A673 (cell line): ENCODE measurements around the gene BBS10. TPM values are rescaled to one million over a fixed set of nuclear protein-coding genes. Genes with fewer than 3 reads are reported as not detected.
"Not testable (repeated sequence)": the region's sequence is repeated elsewhere in the genome, so short reads cannot be mapped to it uniquely, and the experiment has no call there.

Source experiments
- BruUV-seq: library from RNA; stranded (reverse); fragments of 400-500 nt; replicated peaks from 2 replicates; lab custom pipeline; 2021; lab: Mats Ljungman, UMichigan
- CTCF ChIA-PET: fragments of 300-600 bp; sonication (Branson Sonifier 250); formaldehyde crosslinking; loops from one replicate; lab custom pipeline; 2022; ENCODE audit warnings: antibody characterized with exemption; lab: Charles Lee
- POLR2A ChIA-PET: fragments of 300-600 bp; sonication (Branson Sonifier 250); formaldehyde crosslinking; loops from one replicate; lab custom pipeline; 2022; ENCODE audit warnings: antibody characterized with exemption; ENCODE audit not compliant: low non-redundant PET; lab: Charles Lee
- DNase-seq: peaks from one replicate; pipeline ENCODE4 v3.0.0-alpha.2; 2015; ENCODE audit warnings: low spot score
- H3K27ac ChIP-seq: fragments of 200-600 bp; sonication (generic); 2 replicates; pipeline ENCODE4 v1.5.1; 2016; ENCODE audit warnings: mixed run types, low read depth, mild to moderate bottlenecking, mixed read lengths, antibody characterized with exemption, low read length; ENCODE audit not compliant: poor library complexity, severe bottlenecking
- H3K27me3 ChIP-seq: fragments of 200-600 bp; sonication (generic); replicated peaks from 2 replicates; pipeline ENCODE4 v1.6.1; 2017; ENCODE audit warnings: mixed run types, low read depth, mild to moderate bottlenecking, mixed read lengths, antibody characterized with exemption, low read length; ENCODE audit not compliant: insufficient read depth, poor library complexity
- H3K36me3 ChIP-seq: fragments of 200-600 bp; sonication (generic); 2 replicates; pipeline ENCODE4 v1.6.1; 2016; ENCODE audit warnings: mixed run types, mild to moderate bottlenecking, mixed read lengths, antibody characterized with exemption, low read length; ENCODE audit not compliant: insufficient read depth, poor library complexity, severe bottlenecking
- H3K4me1 ChIP-seq: fragments of 200-600 bp; sonication (generic); 2 replicates; pipeline ENCODE4 v1.6.1; 2017; ENCODE audit warnings: mixed run types, mild to moderate bottlenecking, mixed read lengths, antibody characterized with exemption, low read length; ENCODE audit not compliant: insufficient read depth, poor library complexity, severe bottlenecking
- H3K4me3 ChIP-seq: fragments of 200-600 bp; sonication (generic); 2 replicates; pipeline ENCODE4 v1.5.1; 2016; ENCODE audit warnings: low read depth, mixed run types, mild to moderate bottlenecking, mixed read lengths, low read length; ENCODE audit not compliant: poor library complexity, severe bottlenecking
- H3K9me3 ChIP-seq: fragments of 200-600 bp; sonication (generic); 2 replicates; pipeline ENCODE4 v1.6.1; 2016; ENCODE audit warnings: mixed run types, low read depth, mild to moderate bottlenecking, mixed read lengths, antibody characterized with exemption, low read length; ENCODE audit not compliant: poor library complexity, severe bottlenecking
- CTCF ChIP-seq: fragments of 300-800, 200-600 bp; sonication (generic); conservative IDR thresholded peaks from 2 replicates; pipeline ENCODE4 v1.5.1; 2017; ENCODE audit warnings: low read depth, mild to moderate bottlenecking, antibody characterized with exemption, low read length, moderate library complexity, mixed read lengths
- EZH2 ChIP-seq: fragments of 200-600 bp; sonication (generic); IDR thresholded peaks from 2 replicates; pipeline ENCODE4 v1.6.1; 2017; ENCODE audit warnings: borderline replicate concordance, low read depth, mild to moderate bottlenecking, mixed read lengths, antibody characterized with exemption, low read length; ENCODE audit not compliant: poor library complexity, severe bottlenecking
- intact Hi-C: fragments of 100-400 bp; cut with micrococcal nuclease; formaldehyde crosslinking; loops from one replicate; pipeline ENCODE4 v1.10.0; 2022; ENCODE audit not compliant: unreplicated experiment
- total RNA-seq: library from RNA; stranded (reverse); gene quantifications from 2 replicates; pipeline ENCODE4 v1.2.3, GENCODE V29; 2021

BBS10 gene
- total RNA-seq, 1 experiment from 2014 or later = 6.3 TPM

- intact Hi-C loops = no loop called here
- Histone ChIP-seq H3K9me3 (no peaks in the 10 kb centered on the region), H3K4me3 (no peak overlapping the region), H3K4me1 (no peaks in the 10 kb centered on the region), H3K27me3 (no peaks in the 10 kb centered on the region), H3K36me3 (no peaks in the 10 kb centered on the region), H3K27ac (no peak overlapping the region)
- DNase-seq = peak; percentile 49
- BruUV-seq = no TSS peak
- TF ChIP-seq EZH2 (no peak), CTCF (no peak)
- ChIA-PET CTCF (no interaction called here), POLR2A (no interaction called here)
These were observed 19.1 kb downstream of the BBS10 start for GRCh38 chr12:76329159-76329558.

GRCh38 chr12:76319595-76320319, 28.5 kb downstream of the BBS10 start:
- H3K27me3 ChIP-seq, CTCF ChIA-PET, H3K36me3 ChIP-seq, H3K4me1 ChIP-seq, intact Hi-C loops, BruUV-seq, POLR2A ChIA-PET, H3K9me3 ChIP-seq, H3K27ac ChIP-seq, DNase-seq, H3K4me3 ChIP-seq: not testable (repeated sequence)

- Histone ChIP-seq H3K4me3 (no peak overlapping the region), H3K36me3 (no peaks in the 10 kb centered on the region), H3K4me1 (no peaks in the 10 kb centered on the region), H3K27me3 (no peaks in the 10 kb centered on the region), H3K9me3 (no peaks in the 10 kb centered on the region), H3K27ac (no peak overlapping the region)
- CTCF ChIA-PET = no interaction called here
- no peak for TF ChIP-seq CTCF
- no peak for TF ChIP-seq EZH2
- no peak for DNase-seq
- no TSS peak for BruUV-seq
- POLR2A ChIA-PET = no interaction called here
- intact Hi-C loops = no loop called here
These were observed 29.2 kb downstream of the BBS10 start for GRCh38 chr12:76318773-76319594.
